Measurements from ENCODE around the gene OTX2.

DNA sequence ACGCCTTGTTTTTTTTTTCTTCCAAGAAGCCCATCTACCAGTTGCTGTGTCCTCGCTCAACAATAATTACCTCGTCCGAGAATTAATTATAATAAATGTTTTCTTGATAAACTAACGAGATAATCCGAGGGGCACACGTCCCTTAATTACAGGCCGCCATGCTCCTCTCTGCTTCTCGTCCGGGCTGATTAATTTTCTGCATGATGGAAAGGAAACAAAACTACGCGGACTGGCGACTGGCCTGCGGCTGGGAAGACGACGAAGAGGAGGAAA is 2.2 kb downstream of the OTX2 start:
- TF ChIP-seq GATA2 (IDR thresholded peaks at IDR 0.05; ENCODE audit: low read depth, low read length) (no peak), GATA3 (IDR thresholded peaks at IDR 0.05; ENCODE audit: low read depth, low read length) (no peak)
